ENCODE measurements around the gene GNAI1.

- no peak for TF ChIP-seq CTCF (IDR thresholded peaks at IDR 0.05 in 2 of 3, conservative IDR thresholded peaks at IDR 0.05 in 1 of 3; ENCODE audit: control insufficient read depth in 2 of 3, extremely low read depth in 1 of 3, insufficient read depth in 1 of 3, low read depth in 3 of 3, low read length in 3 of 3)
- no peak for TF ChIP-seq JUND (IDR thresholded peaks at IDR 0.05; ENCODE audit: low read depth, low read length)
- TF ChIP-seq, protein P1, sequence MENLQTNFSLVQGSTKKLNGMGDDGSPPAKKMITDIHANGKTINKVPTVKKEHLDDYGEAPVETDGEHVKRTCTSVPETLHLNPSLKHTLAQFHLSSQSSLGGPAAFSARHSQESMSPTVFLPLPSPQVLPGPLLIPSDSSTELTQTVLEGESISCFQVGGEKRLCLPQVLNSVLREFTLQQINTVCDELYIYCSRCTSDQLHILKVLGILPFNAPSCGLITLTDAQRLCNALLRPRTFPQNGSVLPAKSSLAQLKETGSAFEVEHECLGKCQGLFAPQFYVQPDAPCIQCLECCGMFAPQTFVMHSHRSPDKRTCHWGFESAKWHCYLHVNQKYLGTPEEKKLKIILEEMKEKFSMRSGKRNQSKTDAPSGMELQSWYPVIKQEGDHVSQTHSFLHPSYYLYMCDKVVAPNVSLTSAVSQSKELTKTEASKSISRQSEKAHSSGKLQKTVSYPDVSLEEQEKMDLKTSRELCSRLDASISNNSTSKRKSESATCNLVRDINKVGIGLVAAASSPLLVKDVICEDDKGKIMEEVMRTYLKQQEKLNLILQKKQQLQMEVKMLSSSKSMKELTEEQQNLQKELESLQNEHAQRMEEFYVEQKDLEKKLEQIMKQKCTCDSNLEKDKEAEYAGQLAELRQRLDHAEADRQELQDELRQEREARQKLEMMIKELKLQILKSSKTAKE (IDR thresholded peaks at IDR 0.05; ENCODE audit: low read depth, poor library complexity, severe bottlenecking) = no peak
- no peak for TF ChIP-seq SMC3 (IDR thresholded peaks at IDR 0.05; ENCODE audit: borderline replicate concordance, low read length)
- TF ChIP-seq USF2 (IDR thresholded peaks at IDR 0.05; ENCODE audit: borderline replicate concordance, low read depth, low read length) = no peak
- no peak for TF ChIP-seq CEBPB (IDR thresholded peaks at IDR 0.05; ENCODE audit: borderline replicate concordance in 1 of 2, low read depth in 2 of 2, low read length in 2 of 2)
- no peak for TF ChIP-seq POLR2A (IDR thresholded peaks at IDR 0.05; ENCODE audit: low read depth, low read length)
- no peak for TF ChIP-seq SMAD1 (IDR thresholded peaks at IDR 0.05; ENCODE audit: low read depth, partially characterized antibody)
- TF ChIP-seq SMARCA5 (IDR thresholded peaks at IDR 0.05) = no peak
- TF ChIP-seq ZBTB11 (CRISPR knock-in tag; IDR thresholded peaks at IDR 0.05) = no peak
- TF ChIP-seq SUZ12 (IDR thresholded peaks at IDR 0.05; ENCODE audit: unreplicated experiment) = no peak
- no peak for TF ChIP-seq RFX5 (IDR thresholded peaks at IDR 0.05; ENCODE audit: low read depth, low read length)
These were observed 85.5 kb downstream of the GNAI1 start for GRCh38 chr7:80220022-80220634.

Data from GM12878 (cell line).